Left hindlimb (tissue), 1 donor: ENCODE measurements around the gene VAV2.

Experiments used
- DNase-seq: peaks from one replicate; pipeline ENCODE4 v3.0.0-alpha.2; 2018

VAV2 gene

DNA sequence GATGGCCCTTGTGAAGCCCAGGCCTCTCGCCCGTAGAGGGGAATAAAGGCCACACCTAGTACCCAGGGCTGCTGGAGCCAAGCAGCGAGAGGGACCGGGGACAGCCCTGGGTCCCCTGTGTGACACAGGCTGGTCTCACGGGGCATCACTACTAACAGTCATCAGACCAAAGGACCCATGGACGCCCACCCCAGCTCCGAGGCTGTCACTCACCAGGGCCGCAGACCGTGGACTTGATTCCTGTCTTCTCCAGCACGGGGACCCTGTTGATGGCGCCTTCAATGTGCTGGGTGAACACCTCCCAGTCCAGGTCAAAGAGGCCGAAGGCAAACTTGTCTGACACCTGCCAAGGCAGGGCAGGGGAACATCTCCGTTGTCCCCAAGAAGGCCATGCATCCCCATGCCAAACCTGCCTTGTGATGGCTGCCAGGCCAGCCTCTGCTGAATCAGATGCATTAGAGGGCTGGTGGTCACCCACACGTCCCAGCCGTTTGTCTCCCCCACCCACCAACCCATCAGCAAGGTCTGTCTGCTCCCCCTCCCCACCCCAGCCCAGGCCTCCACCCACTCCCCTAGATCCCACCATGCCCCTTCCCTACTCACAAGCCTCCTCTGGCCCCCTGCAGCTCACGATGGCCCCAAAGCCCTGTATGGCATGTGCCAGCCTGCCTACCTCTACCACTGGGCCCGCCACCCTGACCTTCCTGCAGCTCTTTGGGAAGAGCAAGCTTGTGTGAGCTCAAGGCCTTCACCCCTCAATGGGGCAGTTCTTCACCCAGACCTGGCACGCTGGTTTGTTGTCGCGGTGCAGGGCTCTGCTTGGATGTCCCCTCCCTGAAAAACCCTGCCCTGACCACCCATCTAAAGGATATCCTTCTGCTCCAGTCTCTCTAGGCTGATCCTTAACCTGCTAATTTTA is 274.8 kb downstream of the VAV2 start:
- no peak for DNase-seq

DNA sequence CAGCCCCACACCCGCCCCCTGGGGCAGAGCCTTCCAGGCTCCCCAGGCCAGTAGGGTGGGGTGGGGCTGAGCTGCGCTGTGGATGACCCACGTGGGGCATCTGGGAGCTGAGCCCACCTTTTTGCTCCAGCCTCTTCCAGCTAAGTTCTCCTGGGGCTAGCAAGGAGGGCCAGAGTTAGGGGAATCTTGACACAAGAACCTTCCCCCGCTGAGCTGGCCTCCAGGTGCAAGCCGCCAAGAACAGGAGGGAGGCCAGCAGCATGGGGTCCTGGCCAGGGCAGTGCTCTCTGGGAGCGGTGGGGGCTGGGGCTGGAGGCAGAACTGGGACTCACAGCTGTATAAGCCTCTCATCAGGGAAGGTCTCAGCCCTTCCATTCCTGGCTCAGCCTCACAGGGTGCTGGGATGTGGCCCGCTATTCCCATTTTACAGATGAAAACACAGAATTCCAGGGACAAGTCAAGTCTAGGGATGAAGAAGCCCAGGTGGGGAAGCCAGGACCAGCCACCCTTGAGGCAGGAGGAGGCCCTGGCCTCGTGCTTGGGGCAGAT is 275.5 kb downstream of the VAV2 start:
- DNase-seq: no peak

DNA sequence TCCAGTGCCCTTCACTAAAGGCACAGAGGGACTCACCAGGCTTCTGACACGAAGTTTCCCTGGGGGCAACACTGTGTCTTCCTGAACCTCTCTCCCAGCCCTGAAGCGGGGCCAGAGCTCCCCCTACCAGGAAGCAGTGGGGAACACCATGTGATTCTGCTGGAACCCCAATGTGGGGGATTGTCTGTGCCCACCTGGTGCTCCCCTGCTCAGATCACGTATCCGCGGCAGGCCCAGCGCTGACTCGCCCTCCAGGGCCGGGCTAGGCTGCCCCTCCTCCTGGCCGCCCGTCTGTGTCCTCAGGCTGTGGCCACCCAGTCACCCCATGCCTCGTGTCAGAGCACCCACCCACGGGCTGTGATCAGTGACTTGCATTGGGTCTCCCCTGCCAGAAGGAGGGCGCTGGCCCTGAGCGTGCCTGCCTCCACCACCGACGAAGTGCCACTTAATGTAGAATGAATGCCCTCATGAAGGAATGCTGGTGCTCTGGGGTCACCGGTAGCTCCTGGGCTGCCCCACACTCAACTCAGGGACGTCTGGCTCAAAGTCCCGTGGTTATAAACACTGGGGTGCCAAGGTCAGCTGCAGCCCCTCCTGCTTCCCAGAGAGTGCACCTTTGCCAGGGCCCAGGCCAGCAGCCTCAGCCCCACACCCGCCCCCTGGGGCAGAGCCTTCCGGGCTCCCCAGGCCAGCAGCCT is 276.1 kb downstream of the VAV2 start:
- no peak for DNase-seq

DNA sequence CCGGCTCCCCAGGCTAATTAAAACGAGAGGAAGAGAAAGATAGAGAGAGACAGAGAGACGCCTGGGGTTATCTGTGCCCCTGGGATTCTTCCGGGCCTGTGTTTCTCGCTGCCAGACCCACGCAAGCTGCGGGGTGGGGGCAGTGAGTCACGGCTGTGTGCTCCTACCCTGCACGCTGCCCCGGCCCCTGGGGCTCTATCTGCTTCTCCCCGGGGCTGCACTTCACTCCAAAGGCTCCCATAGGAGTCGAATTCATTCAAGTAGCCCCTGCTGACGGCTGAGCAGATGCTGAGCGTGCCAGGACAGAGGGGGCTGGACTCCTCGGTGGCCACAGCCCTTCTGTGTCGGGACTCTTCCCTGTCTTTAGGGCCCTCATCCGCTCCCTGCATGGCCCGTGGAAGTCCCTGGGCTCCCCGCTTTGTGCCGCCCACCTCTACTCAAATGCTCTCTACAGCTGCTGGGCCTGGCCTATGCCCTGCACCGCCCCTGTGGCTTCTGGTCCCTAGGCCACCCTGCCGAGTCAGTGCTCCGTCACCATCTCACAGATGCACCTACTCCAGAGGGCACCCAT is 276.7 kb downstream of the VAV2 start:
- no peak for DNase-seq

DNA sequence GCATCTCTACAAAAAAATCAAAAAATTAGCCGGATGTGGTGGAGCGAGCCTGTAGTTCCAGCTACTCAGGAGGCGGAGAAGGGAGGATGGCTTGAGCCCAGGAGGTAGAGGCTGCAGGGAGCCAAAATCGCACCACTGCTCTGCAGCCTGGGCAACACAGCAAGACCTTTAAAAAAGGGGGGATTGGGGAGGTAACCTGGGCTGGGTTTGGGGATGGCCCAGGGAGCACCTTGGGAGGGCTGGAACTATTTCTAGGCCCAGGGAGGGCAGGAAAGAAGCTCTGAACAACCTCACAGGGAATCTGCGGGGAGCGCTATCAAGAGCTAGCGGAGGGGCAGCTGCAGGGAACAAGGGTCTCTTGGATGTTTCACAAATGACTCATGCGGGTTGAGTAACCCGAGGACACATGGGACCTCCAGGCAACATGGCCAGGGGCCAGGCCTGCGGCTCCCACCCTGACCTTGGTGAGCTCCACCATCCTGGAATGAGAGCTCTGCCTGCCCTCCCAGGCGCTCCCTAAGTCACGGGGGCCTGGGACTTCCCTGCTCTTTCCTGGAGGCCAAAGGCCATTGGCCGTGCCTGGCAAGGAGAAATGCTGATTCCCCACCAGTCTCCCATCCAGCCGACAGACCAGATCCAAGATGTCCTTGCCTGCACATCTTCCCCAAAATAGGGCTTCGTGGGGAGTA is 277.4 kb downstream of the VAV2 start:
- no peak for DNase-seq

DNA sequence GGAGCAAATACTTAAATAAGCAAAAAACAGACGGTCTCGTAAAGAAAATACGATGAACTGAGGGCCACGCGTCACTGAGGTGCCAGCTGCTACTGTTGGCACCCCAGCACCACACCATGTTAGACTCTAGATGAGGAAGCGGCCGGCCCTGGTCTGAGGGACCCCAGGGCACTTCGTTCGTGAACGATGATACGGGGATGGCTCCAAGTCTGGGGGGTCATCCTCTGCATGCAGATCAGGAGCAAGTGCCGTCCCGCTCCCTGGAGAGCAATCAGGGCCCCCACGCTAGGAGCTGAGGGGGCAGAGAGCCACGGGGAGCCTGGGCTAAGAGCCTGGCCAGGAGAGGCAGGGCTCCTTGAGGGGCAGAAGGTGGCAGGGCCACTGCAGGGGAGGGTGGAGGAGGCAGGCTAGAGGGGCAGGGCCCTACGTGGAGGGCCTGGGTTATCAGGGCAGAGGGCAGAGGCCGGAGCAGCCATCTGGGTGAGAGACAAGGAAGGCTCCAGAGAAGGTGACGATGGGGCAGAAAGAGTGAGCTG is 278.1 kb downstream of the VAV2 start:
- no peak for DNase-seq

DNA sequence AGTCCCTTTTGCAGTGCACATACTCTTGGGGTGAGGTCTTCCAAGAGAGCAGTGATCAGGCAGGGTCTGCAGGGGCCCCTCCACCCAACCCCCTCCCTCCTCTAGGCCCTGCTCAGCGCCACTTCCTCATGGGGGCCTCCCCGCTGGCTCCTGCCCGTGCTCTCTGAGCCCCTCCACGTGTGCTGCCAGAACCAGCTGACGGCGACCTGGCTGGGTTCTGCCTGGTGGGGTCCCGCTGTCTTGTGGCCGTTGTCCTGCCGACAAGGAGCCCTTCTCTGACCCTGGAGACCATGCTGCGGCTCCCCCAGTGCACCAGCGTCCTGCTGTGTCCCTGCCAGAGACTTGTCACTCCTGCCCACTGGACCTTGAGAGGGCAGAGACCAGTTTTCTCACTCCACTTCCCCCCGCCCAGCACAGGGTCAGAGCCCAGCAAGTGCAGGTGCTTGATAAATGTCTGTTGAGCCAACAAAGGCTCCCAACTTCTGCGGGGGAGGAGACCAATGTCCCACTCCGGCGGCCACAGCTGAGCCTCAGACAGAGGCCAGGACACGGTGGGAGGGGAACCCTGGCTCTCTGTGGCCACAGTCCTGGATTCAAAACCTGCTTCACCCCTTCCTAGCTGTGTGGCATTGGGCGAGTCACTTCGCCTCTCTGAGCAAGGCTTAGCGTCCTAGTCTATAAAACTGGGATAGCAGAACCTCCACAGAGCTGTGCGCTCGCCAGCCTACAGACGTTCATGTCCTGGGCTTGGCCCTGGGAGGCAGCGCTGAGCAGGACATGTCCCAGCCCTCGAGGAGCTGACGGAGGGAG is 278.8 kb downstream of the VAV2 start:
- peak; percentile 26 for DNase-seq

DNA sequence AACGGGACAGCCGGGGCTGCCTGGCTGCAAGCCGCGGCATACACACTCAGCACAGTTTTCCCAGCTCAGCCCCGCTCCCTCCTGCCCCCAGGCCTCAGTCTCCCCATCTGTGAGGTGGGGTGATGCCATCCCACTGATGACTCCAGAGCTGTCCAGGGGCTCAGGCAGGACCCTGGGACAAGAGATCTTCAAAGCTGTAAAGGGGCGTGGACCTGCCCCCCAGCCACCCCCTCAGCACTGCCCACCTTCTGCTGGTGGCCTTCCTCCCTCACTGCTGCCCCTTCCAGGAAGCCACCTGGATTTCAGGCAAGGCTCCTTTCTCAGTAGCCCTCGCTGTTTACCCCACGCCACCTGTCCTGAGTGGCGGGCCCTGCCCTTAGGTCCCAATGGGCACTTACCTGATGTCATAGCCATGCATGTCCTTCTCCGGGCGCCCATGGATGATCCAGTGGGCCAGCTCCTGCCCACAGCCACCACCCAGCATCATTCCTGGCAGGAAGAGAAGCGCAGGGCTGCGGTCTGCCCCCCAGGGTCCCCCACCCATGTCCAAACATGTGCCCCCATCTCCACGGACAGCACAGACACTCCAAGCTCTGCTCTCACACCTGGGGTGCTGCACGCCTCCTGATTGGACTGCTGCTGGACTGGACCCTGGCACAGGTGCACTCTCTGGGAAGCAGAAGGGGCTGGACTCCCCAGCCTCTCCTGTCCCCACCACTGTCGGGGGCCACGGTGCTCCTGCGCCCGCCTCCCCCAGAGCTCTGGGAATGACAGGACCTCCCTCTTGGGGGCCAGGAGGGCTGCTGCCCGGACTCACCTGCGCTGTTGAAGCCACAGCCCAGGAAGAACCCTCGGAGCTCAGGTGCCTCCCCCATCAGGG is 279.7 kb downstream of the VAV2 start:
- DNase-seq: no peak
